AG09319 (cell line): ENCODE measurements around the gene SPINK5.

Source experiments
- DNase-seq: peaks from one replicate; pipeline ENCODE4 v3.0.0-alpha.2; 2010; ENCODE audit warnings: low read depth; ENCODE audit errors: extremely low read depth
- CTCF ChIP-seq: IDR thresholded peaks from 2 replicates; pipeline ENCODE4 v1.5.1; 2011; ENCODE audit warnings: low read depth, mild to moderate bottlenecking, inconsistent platforms, low read length, moderate library complexity

Gene SPINK5

GRCh38 chr5:148091991-148092964 is 28.5 kb downstream of the SPINK5 start:
- TF ChIP-seq CTCF, result no peak
- no peak for DNase-seq

GRCh38 chr5:148094336-148094735 is 30.6 kb downstream of the SPINK5 start:
- TF ChIP-seq CTCF, result no peak
- no peak for DNase-seq

- TF ChIP-seq CTCF, result no peak
- DNase-seq, result no peak
Measured at GRCh38 chr5:148104226-148104625, 40.4 kb downstream of the SPINK5 start.

- no peak for DNase-seq
- TF ChIP-seq CTCF, result no peak
Measured at GRCh38 chr5:148107608-148108007, 43.8 kb downstream of the SPINK5 start.

GRCh38 chr5:148113243-148113642 is 49.5 kb downstream of the SPINK5 start:
- TF ChIP-seq CTCF, result no peak
- no peak for DNase-seq

GRCh38 chr5:148120317-148120716 is 56.5 kb downstream of the SPINK5 start:
- TF ChIP-seq CTCF, result no peak

GRCh38 chr5:148125641-148126040 is 61.9 kb downstream of the SPINK5 start:
- no peak for TF ChIP-seq CTCF
- no peak for DNase-seq

More at GRCh38 chr5:148120317-148120716, 56.5 kb downstream of the SPINK5 start:
- DNase-seq, result no peak
